Sciatic nerve (tissue), 2 donors: ENCODE data around the gene CYP4A22. TPM values are rescaled to one million over a fixed set of nuclear protein-coding genes. Genes with fewer than 3 reads are reported as not detected.
"Not testable (repeated sequence)": the region's sequence is repeated elsewhere in the genome, so short reads cannot be mapped to it uniquely, and the experiment has no call there.

Experiments used
- ATAC-seq: fragments of 200-7000 bp; cut with Tn5 transposase; one replicate; pipeline ENCODE4 v1.9.1; 2020; ENCODE audit warnings: mild to moderate bottlenecking, moderate library complexity
- DNase-seq: peaks from one replicate; pipeline ENCODE4 v3.0.0-alpha.2; 2020; ENCODE audit warnings: low spot score
- intact Hi-C: fragments of 100-400 bp; cut with DNase I; formaldehyde crosslinking; loops from one replicate; pipeline ENCODE4 v1.14.2; 2022
- total RNA-seq: library from RNA; stranded (reverse); fragmentation: NEBNext Ultra II Directional; extraction: Animal tissue kit (Norgen Biotek cat#: 25700); gene quantifications from one replicate; pipeline ENCODE4 v1.2.1, GENCODE V29; 2021
- donor health status: DM: no; HTN: no; CAD: no.
- donor health status: DM: no; HTN: no; CAD: no.

Gene CYP4A22
- total RNA-seq, 1 donor from 2014 or later: 0.58 TPM

GRCh38 chr1:47192458-47193384 lies 55.5 kb downstream of the CYP4A22 start:
- intact Hi-C loops: no loop called here
- peak; percentile 86 for DNase-seq
- peak; percentile 38 for ATAC-seq

GRCh38 chr1:47193496-47193895 lies 56.3 kb downstream of the CYP4A22 start:
- intact Hi-C loops, ATAC-seq, DNase-seq: not testable (repeated sequence)

GRCh38 chr1:47194311-47194710 lies 57.1 kb downstream of the CYP4A22 start:
- intact Hi-C loops: no loop called here
- DNase-seq (peak; percentile 3), ATAC-seq (no peak)

- ATAC-seq, intact Hi-C loops: not testable (repeated sequence)
- peak; percentile 21 for DNase-seq
Observed at GRCh38 chr1:47195981-47196380, 58.7 kb downstream of the CYP4A22 start.

GRCh38 chr1:47196622-47197021 lies 59.4 kb downstream of the CYP4A22 start:
- intact Hi-C loops: no loop called here
- DNase-seq: peak; percentile 59
- ATAC-seq: no peak

DNA sequence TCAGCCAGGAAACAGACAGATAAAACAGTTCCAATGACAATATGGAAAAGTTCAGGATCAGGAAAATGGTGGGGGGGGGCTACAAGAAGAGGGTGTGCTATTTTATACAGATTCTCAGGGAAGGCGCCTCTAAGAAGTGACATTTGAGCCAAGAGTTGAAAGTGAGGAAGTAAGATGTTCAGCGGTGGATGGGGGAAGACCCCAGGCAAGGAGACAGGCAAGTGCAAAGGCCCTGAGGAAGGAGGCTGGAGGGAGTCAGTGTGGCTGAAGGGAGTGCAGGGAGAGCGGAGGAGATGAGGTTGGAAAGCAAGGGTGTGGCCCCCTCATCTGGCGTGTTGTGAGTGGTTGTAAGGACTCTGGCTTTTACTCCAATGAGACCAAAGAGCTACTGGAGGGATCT lies 61.0 kb downstream of the CYP4A22 start:
- DNase-seq (peak; percentile 17), ATAC-seq (no peak)
- intact Hi-C loops: no loop called here

Other genes with a start within 250 kb of the CYP4A22 start
- 0.36 TPM for gene CYP4A11, start 196.0 kb upstream of the CYP4A22 start, total RNA-seq
- 24.3 TPM for gene CYP4X1, start 113.8 kb upstream of the CYP4A22 start, total RNA-seq
- gene CYP4Z1, start 70.2 kb upstream of the CYP4A22 start, total RNA-seq: 3.5 TPM
- 2.4 TPM for gene PDZK1IP1, start 52.6 kb downstream of the CYP4A22 start, total RNA-seq
- gene TAL1, start 94.8 kb downstream of the CYP4A22 start, total RNA-seq: 13.6 TPM
- gene STIL, start 176.7 kb downstream of the CYP4A22 start, total RNA-seq: 1.7 TPM
- gene CMPK1, start 196.3 kb downstream of the CYP4A22 start, total RNA-seq: 111 TPM